ENCODE data around the gene CLC. TPM values are rescaled to one million over a fixed set of nuclear protein-coding genes. Genes with fewer than 3 reads are reported as not detected.
A peak's percentile ranks its signal among the peaks of the same experiment; 100 is the strongest.

CLC gene
- total RNA-seq, 2 experiments from 2014 or later = not detected

DNA sequence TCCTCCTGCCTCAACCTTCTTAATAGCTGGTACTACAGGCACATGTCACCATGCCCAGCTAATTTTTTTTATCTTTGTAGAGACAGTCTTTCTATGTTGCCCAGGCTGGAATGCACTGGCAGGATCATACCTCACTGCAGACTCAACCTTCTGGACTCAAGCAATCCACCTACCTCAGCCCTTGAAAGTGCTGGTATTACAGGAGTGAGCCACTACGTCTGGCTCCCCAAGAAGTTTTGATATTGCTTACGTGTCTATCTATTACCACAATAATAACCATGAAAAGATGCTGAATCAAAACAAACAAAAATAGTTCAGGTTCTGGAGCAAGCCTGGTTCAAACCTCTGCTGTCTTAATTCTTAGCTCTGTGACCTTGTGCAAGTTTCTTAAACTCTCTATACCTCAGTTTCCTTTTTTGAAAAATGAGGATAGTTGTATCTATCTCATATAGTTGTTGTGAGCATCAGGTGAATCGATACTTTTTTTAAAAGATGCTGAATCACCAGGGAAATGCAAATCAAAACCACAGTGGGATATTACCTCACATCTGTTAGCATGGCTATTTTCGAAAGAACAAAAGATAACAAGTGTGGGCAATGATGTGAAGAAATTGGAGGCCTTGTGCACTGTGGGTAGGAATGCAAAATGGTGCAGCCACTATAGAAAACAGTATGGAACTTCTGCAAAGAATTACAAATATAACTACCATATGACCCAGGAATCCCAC lies 21.8 kb upstream of the CLC start:
- TF ChIP-seq EZH2phosphoT487 (IDR thresholded peaks at IDR 0.05; ENCODE audit: borderline replicate concordance, low read depth, low read length) = no peak
- TF ChIP-seq, protein P1, sequence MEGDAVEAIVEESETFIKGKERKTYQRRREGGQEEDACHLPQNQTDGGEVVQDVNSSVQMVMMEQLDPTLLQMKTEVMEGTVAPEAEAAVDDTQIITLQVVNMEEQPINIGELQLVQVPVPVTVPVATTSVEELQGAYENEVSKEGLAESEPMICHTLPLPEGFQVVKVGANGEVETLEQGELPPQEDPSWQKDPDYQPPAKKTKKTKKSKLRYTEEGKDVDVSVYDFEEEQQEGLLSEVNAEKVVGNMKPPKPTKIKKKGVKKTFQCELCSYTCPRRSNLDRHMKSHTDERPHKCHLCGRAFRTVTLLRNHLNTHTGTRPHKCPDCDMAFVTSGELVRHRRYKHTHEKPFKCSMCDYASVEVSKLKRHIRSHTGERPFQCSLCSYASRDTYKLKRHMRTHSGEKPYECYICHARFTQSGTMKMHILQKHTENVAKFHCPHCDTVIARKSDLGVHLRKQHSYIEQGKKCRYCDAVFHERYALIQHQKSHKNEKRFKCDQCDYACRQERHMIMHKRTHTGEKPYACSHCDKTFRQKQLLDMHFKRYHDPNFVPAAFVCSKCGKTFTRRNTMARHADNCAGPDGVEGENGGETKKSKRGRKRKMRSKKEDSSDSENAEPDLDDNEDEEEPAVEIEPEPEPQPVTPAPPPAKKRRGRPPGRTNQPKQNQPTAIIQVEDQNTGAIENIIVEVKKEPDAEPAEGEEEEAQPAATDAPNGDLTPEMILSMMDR (conservative IDR thresholded peaks at IDR 0.05; ENCODE audit: low read length) = no peak
- Histone ChIP-seq H3K4me1 (ENCODE audit: insufficient read depth, low read length, poor library complexity, severe bottlenecking) (peaks cover 13% of the 10 kb centered on the region), H3K9me3 (ENCODE audit: low read length) (no peaks in the 10 kb centered on the region), H3K4me2 (ENCODE audit: low read length) (peak overlapping the region; percentile 43), H3K9me2 (ENCODE audit: insufficient read depth, low read length) (no peaks in the 10 kb centered on the region), H4K20me1 (ENCODE audit: insufficient read depth, low read length) (no peaks in the 10 kb centered on the region), H3K79me2 (ENCODE audit: insufficient read depth, low read depth, low read length) (no peaks in the 10 kb centered on the region), H2AFZ (ENCODE audit: low read length) (no peak overlapping the region), H3K27ac (ENCODE audit: low read depth, low read length, poor library complexity, severe bottlenecking) (no peak overlapping the region), H3K4me3 (ENCODE audit: low read depth, low read length, poor library complexity, severe bottlenecking) (no peak overlapping the region), H3K36me3 (ENCODE audit: insufficient read depth, low read length) (no peaks in the 10 kb centered on the region)
- intact Hi-C loops (cut with micrococcal nuclease; ENCODE audit: unreplicated experiment) = loop anchor here (10.0 kb wide), 1 partner anchor 205 kb away; no protein-coding TSS in a partner anchor
- no TSS peak for BruUV-seq (replicated peaks)
- no peak for DNase-seq (ENCODE audit: low spot score)
- POLR2A ChIA-PET = no interaction called here
- CTCF ChIA-PET (ENCODE audit: unreplicated experiment) = no interaction called here

DNA sequence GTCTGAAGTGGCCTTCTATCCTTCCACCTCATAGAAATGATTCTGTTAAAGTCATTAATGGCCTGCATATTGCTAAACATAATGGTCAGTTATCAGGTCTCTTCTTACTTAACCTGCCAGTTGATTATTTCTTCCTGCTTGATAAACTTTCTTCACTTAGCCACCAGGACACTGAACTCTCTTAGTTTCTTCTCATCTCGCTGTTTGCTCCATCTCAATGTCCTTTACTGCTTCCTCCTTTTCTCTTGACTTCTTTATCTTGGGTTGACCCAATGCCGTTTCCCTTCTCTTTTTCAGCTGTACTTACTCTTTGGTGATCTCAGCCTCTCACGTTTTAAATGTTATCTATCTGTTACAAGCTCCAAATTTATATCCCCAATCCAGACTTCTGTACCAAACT lies 17.1 kb upstream of the CLC start:
- no peak for DNase-seq (ENCODE audit: low spot score)
- peaks cover 8% of the 10 kb centered on the region for H3K4me1 ChIP-seq (ENCODE audit: insufficient read depth, low read length, poor library complexity, severe bottlenecking)
- no peaks in the 10 kb centered on the region for H3K79me2 ChIP-seq (ENCODE audit: insufficient read depth, low read depth, low read length)
- no peak overlapping the region for H3K4me2 ChIP-seq (ENCODE audit: low read length)
- H3K36me3 ChIP-seq (ENCODE audit: insufficient read depth, low read length) = no peaks in the 10 kb centered on the region
- no peak for TF ChIP-seq EZH2phosphoT487 (IDR thresholded peaks at IDR 0.05; ENCODE audit: borderline replicate concordance, low read depth, low read length)
- TF ChIP-seq, protein P1 (conservative IDR thresholded peaks at IDR 0.05; ENCODE audit: low read length) = no peak
- no peaks in the 10 kb centered on the region for H4K20me1 ChIP-seq (ENCODE audit: insufficient read depth, low read length)
- H3K9me3 ChIP-seq (ENCODE audit: low read length) = no peaks in the 10 kb centered on the region
- ChIA-PET CTCF (ENCODE audit: unreplicated experiment) (no interaction called here), POLR2A (no interaction called here)
- intact Hi-C loops (cut with micrococcal nuclease; ENCODE audit: unreplicated experiment) = no loop called here
- BruUV-seq (replicated peaks) = no TSS peak
- no peaks in the 10 kb centered on the region for H3K9me2 ChIP-seq (ENCODE audit: insufficient read depth, low read length)
- H3K4me3 ChIP-seq (ENCODE audit: low read depth, low read length, poor library complexity, severe bottlenecking) = no peak overlapping the region
- no peak overlapping the region for H2AFZ ChIP-seq (ENCODE audit: low read length)
- H3K27ac ChIP-seq (ENCODE audit: low read depth, low read length, poor library complexity, severe bottlenecking) = no peak overlapping the region

DNA sequence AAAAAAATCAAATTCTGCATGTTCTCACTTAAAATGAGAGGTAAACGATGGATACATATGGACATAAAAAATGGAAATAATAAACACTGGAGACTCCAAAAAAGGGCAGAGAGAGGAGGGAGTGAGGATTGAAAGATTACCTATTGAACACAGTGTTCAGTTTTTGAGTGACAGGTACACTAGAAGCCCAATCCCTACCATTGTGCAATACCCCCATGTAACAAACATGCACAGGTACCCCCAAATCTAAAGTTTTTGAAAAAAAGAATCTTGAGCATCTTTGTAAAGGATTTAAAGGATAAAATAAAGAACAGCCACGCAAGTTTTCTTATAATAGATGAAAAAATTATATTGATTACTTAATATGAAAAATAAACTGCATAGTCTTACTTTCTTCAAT lies 16.7 kb upstream of the CLC start:
- H2AFZ ChIP-seq (ENCODE audit: low read length) = no peak overlapping the region
- H3K79me2 ChIP-seq (ENCODE audit: insufficient read depth, low read depth, low read length) = no peaks in the 10 kb centered on the region
- H3K4me2 ChIP-seq (ENCODE audit: low read length) = no peak overlapping the region
- H3K36me3 ChIP-seq (ENCODE audit: insufficient read depth, low read length) = no peaks in the 10 kb centered on the region
- no peaks in the 10 kb centered on the region for H3K9me2 ChIP-seq (ENCODE audit: insufficient read depth, low read length)
- TF ChIP-seq, protein P1 (conservative IDR thresholded peaks at IDR 0.05; ENCODE audit: low read length) = no peak
- BruUV-seq (replicated peaks) = no TSS peak
- H4K20me1 ChIP-seq (ENCODE audit: insufficient read depth, low read length) = no peaks in the 10 kb centered on the region
- H3K4me3 ChIP-seq (ENCODE audit: low read depth, low read length, poor library complexity, severe bottlenecking) = no peak overlapping the region
- no peak for DNase-seq (ENCODE audit: low spot score)
- CTCF ChIA-PET (ENCODE audit: unreplicated experiment) = no interaction called here
- no peaks in the 10 kb centered on the region for H3K9me3 ChIP-seq (ENCODE audit: low read length)
- intact Hi-C loops (cut with micrococcal nuclease; ENCODE audit: unreplicated experiment) = no loop called here
- POLR2A ChIA-PET = no interaction called here
- no peak overlapping the region for H3K27ac ChIP-seq (ENCODE audit: low read depth, low read length, poor library complexity, severe bottlenecking)
- peaks cover 3% of the 10 kb centered on the region for H3K4me1 ChIP-seq (ENCODE audit: insufficient read depth, low read length, poor library complexity, severe bottlenecking)

Data from OCI-LY7 (cell line).